ENCODE measurements around the gene CD84.

CD84 gene

GRCh38 chr1:160579216-160579701 lies at the start of gene CD84:
Gene CD84, minus strand, starts transcription at chr1:160579496. Its CDS starts 59 bp downstream, at chr1:160579437.
- DNase-seq: no peak

GRCh38 chr1:160628799-160629263 lies 49.5 kb upstream of the CD84 start:
- DNase-seq: no peak

- peak; percentile 72 for DNase-seq
Measured at GRCh38 chr1:160627677-160628289, 48.5 kb upstream of the CD84 start.

- no peak for DNase-seq
Measured at GRCh38 chr1:160626509-160627342, 47.4 kb upstream of the CD84 start.

- peak; percentile 73 for DNase-seq
Measured at GRCh38 chr1:160625725-160626498, 46.6 kb upstream of the CD84 start.

- no peak for DNase-seq
Measured at GRCh38 chr1:160625321-160625720, 46.0 kb upstream of the CD84 start.

GRCh38 chr1:160624464-160624863 lies 45.2 kb upstream of the CD84 start:
- DNase-seq: no peak

- no peak for DNase-seq
Measured at GRCh38 chr1:160623862-160624261, 44.6 kb upstream of the CD84 start.

- DNase-seq: no peak
Measured at GRCh38 chr1:160623227-160623633, 43.9 kb upstream of the CD84 start.

GRCh38 chr1:160622501-160623226 lies 43.4 kb upstream of the CD84 start:
- DNase-seq: no peak

GRCh38 chr1:160621633-160622413 lies 42.5 kb upstream of the CD84 start:
- DNase-seq: no peak

- no peak for DNase-seq
Measured at GRCh38 chr1:160620942-160621632, 41.8 kb upstream of the CD84 start.

- no peak for DNase-seq
Measured at GRCh38 chr1:160619742-160620277, 40.5 kb upstream of the CD84 start.

GRCh38 chr1:160618763-160619274 lies 39.5 kb upstream of the CD84 start:
- DNase-seq: peak; percentile 46

- no peak for DNase-seq
Measured at GRCh38 chr1:160618327-160618726, 39.0 kb upstream of the CD84 start.

GRCh38 chr1:160615660-160616059 lies 36.4 kb upstream of the CD84 start:
- DNase-seq: no peak

GRCh38 chr1:160614410-160614809 lies 35.1 kb upstream of the CD84 start:
- no peak for DNase-seq

GRCh38 chr1:160612613-160613218 lies 33.4 kb upstream of the CD84 start:
- no peak for DNase-seq

GRCh38 chr1:160610569-160611242 lies 31.4 kb upstream of the CD84 start:
- DNase-seq: no peak

- no peak for DNase-seq
Measured at GRCh38 chr1:160608941-160609340, 29.6 kb upstream of the CD84 start.

Data from activated naive CD4-positive, alpha-beta T cell treated with anti-CD3 and anti-CD28 coated beads, Interleukin-2, amount 50 U/mL, for 16 hours (primary cell).